ENCODE results near the gene ARL1. TPM values are rescaled to one million over a fixed set of nuclear protein-coding genes. Genes with fewer than 3 reads are reported as not detected.

The ARL1 gene
- polyA plus RNA-seq, 3 donors: 14.7 to 34.8 (median 27.3) TPM

DNA sequence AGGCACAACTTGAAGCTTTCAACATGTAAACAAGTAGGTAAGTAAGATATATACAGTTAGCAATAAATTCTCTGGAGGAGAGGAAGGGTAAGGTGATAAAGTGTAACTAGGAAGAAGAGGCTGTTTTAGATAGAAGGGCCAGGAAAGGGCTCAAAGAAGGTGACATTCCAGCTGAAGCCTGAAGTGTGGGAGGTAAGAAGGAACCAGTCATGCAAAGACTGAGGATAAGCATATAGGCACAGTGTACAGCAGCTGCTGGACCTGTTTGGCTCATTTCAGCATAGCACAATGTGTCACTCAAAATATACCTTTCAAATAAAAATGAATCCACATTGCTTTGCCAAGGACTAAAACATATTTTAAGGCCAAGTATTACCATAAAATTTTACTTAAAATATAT, 28.6 kb upstream of the ARL1 start:
- peaks cover 0 to 2% (median 0%) of the 10 kb centered on the region in 7 donors for H3K9me3 Mint-ChIP-seq

DNA sequence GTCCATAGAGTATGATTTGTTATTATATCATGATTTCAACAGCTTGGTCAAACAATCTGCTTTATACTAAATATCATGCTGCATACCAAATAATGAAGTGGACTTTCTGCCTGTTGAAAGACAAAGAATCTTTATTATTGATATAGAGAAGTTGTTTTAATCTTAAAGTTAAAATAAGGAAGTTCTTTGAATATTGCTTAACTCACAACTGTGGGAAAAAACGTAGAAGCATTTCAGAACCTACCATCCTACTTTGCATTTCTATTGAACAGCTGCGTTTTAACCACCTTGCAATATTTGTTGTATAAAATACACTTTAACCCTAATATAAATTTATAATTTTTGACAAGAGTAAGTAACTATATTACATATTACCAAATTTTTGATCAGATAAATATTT, 22.9 kb upstream of the ARL1 start:
- Mint-ChIP-seq H3K36me3 (no peaks in the 10 kb centered on the region), H3K4me3 (no peak overlapping the region), H3K9me3 (peaks cover 0 to 8% (median 4%) of the 10 kb centered on the region in 7 donors), H3K27me3 (ENCODE audit: low read depth in 3 of 3) (peaks cover 1 to 2% (median 2%) of the 10 kb centered on the region in 3 donors), H3K27ac (no peak overlapping the region), H3K4me1 (peaks cover 4% of the 10 kb centered on the region)
- peak; percentile 35 to 65 (median 52) for DNase-seq
- intact Hi-C loops (cut with micrococcal nuclease): no loop called here
- H3K4me2 ChIP-seq (replicated peaks; ENCODE audit: extremely low read depth, low read length, poor library complexity, severe bottlenecking): peak overlapping the region; percentile 3
- H4K20me1 ChIP-seq (ENCODE audit: insufficient read depth, low read length): no peaks in the 10 kb centered on the region
- H3K36me3 ChIP-seq (replicated peaks in 1 of 2; ENCODE audit: control insufficient read depth in 1 of 2, insufficient read depth in 2 of 2, low read length in 2 of 2): no peaks in the 10 kb centered on the region
- H3K27me3 ChIP-seq (ENCODE audit: control insufficient read depth in 2 of 2, insufficient read depth in 2 of 2, low read length in 2 of 2): no peaks in the 10 kb centered on the region
- TF ChIP-seq, protein P1, sequence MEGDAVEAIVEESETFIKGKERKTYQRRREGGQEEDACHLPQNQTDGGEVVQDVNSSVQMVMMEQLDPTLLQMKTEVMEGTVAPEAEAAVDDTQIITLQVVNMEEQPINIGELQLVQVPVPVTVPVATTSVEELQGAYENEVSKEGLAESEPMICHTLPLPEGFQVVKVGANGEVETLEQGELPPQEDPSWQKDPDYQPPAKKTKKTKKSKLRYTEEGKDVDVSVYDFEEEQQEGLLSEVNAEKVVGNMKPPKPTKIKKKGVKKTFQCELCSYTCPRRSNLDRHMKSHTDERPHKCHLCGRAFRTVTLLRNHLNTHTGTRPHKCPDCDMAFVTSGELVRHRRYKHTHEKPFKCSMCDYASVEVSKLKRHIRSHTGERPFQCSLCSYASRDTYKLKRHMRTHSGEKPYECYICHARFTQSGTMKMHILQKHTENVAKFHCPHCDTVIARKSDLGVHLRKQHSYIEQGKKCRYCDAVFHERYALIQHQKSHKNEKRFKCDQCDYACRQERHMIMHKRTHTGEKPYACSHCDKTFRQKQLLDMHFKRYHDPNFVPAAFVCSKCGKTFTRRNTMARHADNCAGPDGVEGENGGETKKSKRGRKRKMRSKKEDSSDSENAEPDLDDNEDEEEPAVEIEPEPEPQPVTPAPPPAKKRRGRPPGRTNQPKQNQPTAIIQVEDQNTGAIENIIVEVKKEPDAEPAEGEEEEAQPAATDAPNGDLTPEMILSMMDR (IDR thresholded peaks at IDR 0.05): no peak
- H3K4me1 ChIP-seq (ENCODE audit: control insufficient read depth in 1 of 2, insufficient read depth in 2 of 2, low read length in 2 of 2): peaks cover 6 to 12% of the 10 kb centered on the region in 2 donors
- no peak overlapping the region for H3K9ac ChIP-seq (ENCODE audit: insufficient read depth, low read length, poor library complexity, severe bottlenecking)
- no peak overlapping the region for H2AFZ ChIP-seq (ENCODE audit: insufficient read depth, low read depth, low read length, poor library complexity, severe bottlenecking)
- no peaks in the 10 kb centered on the region for H3K79me2 ChIP-seq (ENCODE audit: insufficient read depth, low read length)
- H3K9me3 ChIP-seq (replicated peaks in 1 of 2; ENCODE audit: control insufficient read depth in 1 of 2, insufficient read depth in 1 of 2, low read length in 2 of 2): peaks cover 0 to 2% of the 10 kb centered on the region in 2 donors
- no peak overlapping the region for H3K4me3 ChIP-seq (replicated peaks in 1 of 3; ENCODE audit: low read depth in 2 of 3, low read length in 3 of 3)
- no peak overlapping the region for H3K27ac ChIP-seq (ENCODE audit: low read depth in 1 of 2, low read length in 2 of 2)
- no CpG with 5 or more reads among the region's 2 CpGs for WGBS (ENCODE audit: insufficient coverage)

More for the DNA sequence above, 28.6 kb upstream of the ARL1 start:
- no peak overlapping the region for H3K27ac ChIP-seq (ENCODE audit: low read depth in 1 of 2, low read length in 2 of 2)
- H3K9ac ChIP-seq (ENCODE audit: insufficient read depth, low read length, poor library complexity, severe bottlenecking): no peak overlapping the region
- Mint-ChIP-seq H3K4me3 (no peak overlapping the region), H3K36me3 (no peaks in the 10 kb centered on the region), H3K27ac (no peak overlapping the region), H3K27me3 (ENCODE audit: low read depth in 3 of 3) (peaks cover 0 to 2% (median 1%) of the 10 kb centered on the region in 3 donors), H3K4me1 (peaks cover 19% of the 10 kb centered on the region)
- no peak for DNase-seq
- H3K9me3 ChIP-seq (replicated peaks in 1 of 2; ENCODE audit: control insufficient read depth in 1 of 2, insufficient read depth in 1 of 2, low read length in 2 of 2): no peaks in the 10 kb centered on the region
- H4K20me1 ChIP-seq (ENCODE audit: insufficient read depth, low read length): no peaks in the 10 kb centered on the region
- H3K4me2 ChIP-seq (replicated peaks; ENCODE audit: extremely low read depth, low read length, poor library complexity, severe bottlenecking): no peak overlapping the region
- peaks cover 25 to 26% of the 10 kb centered on the region in 2 donors for H3K4me1 ChIP-seq (ENCODE audit: control insufficient read depth in 1 of 2, insufficient read depth in 2 of 2, low read length in 2 of 2)
- no peaks in the 10 kb centered on the region for H3K27me3 ChIP-seq (ENCODE audit: control insufficient read depth in 2 of 2, insufficient read depth in 2 of 2, low read length in 2 of 2)
- no peaks in the 10 kb centered on the region for H3K79me2 ChIP-seq (ENCODE audit: insufficient read depth, low read length)
- no peak overlapping the region for H2AFZ ChIP-seq (ENCODE audit: insufficient read depth, low read depth, low read length, poor library complexity, severe bottlenecking)
- intact Hi-C loops (cut with micrococcal nuclease): no loop called here
- no peaks in the 10 kb centered on the region for H3K36me3 ChIP-seq (replicated peaks in 1 of 2; ENCODE audit: control insufficient read depth in 1 of 2, insufficient read depth in 2 of 2, low read length in 2 of 2)
- TF ChIP-seq, protein P1 (IDR thresholded peaks at IDR 0.05): no peak
- H3K4me3 ChIP-seq (replicated peaks in 1 of 3; ENCODE audit: low read depth in 2 of 3, low read length in 3 of 3): no peak overlapping the region
